NCI-H446 treated with DMSO at 0.1 percent for 48 hours (cell line): ENCODE data around the gene DUSP19.
A peak's percentile ranks its signal among the peaks of the same experiment; 100 is the strongest.
"Not testable (repeated sequence)": the region's sequence is repeated elsewhere in the genome, so short reads cannot be mapped to it uniquely, and the experiment has no call there.

Experiments
- DNase-seq: peaks from one replicate; lab custom pipeline; 2025; lab: John Stamatoyannopoulos, UW

DUSP19 gene, protein sequence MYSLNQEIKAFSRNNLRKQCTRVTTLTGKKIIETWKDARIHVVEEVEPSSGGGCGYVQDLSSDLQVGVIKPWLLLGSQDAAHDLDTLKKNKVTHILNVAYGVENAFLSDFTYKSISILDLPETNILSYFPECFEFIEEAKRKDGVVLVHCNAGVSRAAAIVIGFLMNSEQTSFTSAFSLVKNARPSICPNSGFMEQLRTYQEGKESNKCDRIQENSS

DNA sequence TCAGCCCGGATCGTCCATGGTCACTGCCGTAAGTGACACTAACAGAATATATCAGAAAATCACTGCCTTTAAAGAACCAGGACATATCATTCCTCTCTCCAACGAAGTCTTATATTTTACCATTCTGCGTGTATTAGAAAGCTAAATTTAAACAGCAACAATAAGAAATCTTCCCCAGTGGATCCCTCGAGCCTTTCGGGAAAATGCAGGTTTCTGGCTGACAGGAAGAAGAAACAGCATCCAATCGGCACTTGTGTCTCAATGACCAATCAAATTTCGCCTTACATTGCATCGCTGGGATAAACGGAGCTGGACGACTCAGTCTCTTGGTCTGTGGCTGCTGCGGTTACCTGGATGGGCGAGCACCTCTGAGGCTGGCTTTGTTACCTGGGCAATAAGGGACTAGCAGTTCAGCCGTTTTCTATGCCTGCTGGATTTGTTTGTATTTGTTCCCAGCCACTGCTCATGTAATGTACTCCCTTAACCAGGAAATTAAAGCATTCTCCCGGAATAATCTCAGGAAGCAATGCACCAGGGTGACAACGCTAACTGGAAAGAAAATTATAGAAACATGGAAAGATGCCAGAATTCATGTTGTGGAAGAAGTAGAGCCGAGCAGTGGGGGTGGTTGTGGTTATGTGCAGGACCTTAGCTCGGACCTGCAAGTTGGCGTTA is at the start of gene DUSP19:
TSS of gene DUSP19 (plus strand) at position 284 of the 675 bp plus-strand sequence. CDS start at position 471, 187 bp downstream.
- DNase-seq, result peak; percentile 67

DNA sequence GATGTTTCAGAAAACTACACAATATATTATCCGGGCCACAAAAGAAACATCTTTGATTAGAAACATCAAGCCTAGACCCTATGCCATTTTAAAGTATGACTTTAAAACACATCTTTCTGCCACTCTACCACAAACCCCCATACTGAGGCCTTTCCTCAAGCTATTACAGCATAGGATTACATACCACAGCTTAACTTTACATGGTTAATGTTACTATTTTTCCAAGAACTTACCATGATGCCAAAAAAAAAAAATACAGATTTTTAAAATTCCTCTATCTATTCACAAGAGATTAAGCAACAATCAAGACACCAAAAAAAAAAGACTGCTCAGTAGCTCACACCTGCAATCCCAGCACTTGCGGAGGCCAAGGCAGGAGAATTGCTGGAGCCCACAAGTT is 49.3 kb upstream of the DUSP19 start:
- DNase-seq, result no peak

DNA sequence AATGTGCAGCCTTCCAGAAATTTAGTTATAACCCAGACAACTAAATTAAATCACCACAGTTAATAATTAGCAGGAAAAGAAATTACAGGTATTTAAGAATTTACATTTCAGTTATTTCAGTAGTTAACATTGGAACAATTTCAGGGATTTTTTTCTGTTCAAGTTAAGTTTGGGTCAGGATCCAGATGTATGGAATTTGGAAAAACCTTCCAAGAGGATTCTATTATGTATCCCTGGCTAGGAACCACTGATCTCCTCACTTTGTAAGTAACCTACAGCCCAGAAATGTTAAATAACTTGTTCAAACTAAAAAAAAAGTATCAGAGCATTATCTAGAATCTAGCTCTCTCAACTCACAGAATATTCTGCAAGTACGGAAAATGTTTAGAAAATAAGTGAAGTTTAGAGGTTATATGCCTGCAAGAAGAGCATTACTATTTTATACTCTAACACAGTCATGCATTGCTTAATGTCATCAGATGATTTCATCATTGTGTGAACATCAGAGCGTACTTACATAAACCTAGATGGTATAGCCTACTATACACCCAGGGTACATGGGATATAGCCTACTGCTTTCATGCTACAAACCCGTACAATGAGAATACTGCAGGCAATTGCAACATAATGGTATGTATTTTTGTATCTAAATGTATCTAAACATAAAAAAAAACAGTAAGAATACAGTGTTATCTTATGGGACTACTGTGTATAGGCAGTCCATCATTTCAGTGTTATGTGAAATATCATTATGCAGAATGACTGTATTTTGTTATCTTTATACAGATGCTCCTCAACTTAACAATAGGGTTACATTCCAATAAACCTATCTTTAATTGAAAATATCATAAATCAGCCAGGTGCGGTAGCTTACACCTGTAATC is 46.4 kb upstream of the DUSP19 start:
- no peak for DNase-seq

DNA sequence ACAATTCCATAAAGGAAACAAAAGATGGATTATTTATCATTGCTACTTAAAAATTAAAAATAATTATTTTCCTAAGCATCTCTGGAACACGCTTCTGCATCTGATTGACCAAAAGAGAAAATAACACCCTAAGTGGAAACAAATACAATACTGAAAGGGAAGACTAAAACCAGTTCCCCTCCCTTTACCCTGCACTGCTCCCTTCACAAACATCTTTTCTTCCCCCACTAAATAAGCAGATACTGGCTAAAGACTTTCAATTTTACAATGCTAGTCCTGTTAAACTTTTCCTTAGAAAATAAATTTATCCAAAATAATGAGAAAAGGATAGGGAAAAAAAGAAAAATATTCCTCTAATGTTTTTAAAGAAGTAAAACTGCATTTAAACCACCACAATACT is 44.6 kb upstream of the DUSP19 start:
- DNase-seq, result no peak

DNA sequence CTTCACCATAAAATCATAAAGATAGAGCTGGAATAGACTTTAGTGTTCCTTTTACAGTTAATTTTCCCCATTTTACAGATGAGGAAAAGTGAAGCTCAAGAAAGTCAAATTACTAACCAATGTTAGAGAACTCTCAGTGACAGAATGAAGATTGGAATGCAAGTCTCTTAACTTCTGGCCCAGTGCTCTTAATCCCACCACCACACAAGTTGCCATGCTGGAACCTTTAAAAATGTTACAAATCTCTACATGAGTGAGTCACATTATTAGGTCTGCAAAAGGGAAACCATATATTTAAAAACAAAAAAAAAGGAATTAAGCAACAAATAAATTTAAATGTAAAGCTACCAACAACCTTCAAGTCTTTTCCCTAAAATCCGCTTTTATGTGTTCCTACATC is 43.7 kb upstream of the DUSP19 start:
- no peak for DNase-seq

DNA sequence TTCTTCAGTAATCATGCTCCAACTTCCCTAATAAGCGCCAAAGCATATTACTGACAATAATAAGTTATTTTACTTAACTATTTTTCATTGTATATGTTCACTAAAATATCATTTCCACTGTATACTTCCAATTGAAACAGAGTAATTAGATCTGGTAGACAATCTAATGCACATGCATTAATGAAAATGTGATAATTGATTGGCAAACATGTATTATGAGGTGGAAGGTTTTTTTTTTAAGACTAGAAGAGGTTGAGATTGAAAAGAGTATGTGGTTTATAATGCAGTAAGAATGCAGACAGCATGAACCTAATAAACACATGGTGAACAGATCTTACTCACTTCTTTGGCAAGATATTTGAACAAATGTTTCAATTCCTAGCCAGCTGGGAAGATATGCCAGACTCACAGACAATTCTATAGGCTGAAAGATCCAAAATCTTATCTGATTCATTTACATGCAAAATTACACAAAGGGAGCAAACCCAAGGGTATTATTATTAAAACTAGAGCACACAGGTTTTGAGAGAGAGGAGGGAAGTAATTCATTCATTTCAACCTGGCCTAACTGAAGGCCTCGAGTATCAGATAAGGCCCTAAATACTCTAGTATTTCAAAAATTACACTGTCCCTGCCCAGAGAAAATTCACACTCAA is 43.1 kb upstream of the DUSP19 start:
- peak; percentile 64 for DNase-seq

DNA sequence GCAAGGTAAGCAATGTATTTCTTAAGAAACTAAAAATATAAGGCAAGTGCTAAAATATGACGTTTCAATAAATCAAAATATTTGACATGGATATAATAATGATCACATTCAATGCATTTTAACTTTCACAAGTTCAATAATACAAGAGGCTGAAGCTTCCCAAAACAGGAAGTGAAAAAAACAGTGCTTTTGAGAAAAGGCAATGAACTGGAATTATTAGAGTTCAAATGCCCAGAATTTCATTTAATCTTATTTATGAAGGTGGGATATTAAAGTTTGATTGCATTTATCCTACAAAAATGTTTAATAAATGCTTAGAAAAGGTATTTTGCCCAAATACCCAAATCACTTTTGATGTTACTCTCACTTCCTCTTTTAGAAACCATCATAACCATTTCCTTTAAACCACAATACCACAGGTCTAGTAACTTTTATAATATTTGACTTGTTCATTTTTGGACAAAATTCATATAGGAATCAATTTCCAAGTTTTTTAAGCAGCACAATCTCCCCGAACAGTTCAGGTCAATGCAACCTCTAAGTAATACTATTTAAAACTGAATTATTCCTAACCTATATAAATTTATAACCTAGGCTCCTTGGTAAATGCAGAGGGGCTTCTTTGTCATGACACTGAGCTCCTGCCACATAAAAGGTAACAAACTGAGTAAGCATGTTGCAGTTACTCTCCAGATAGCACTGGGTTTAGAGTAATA is 42.4 kb upstream of the DUSP19 start:
- no peak for DNase-seq

DNA sequence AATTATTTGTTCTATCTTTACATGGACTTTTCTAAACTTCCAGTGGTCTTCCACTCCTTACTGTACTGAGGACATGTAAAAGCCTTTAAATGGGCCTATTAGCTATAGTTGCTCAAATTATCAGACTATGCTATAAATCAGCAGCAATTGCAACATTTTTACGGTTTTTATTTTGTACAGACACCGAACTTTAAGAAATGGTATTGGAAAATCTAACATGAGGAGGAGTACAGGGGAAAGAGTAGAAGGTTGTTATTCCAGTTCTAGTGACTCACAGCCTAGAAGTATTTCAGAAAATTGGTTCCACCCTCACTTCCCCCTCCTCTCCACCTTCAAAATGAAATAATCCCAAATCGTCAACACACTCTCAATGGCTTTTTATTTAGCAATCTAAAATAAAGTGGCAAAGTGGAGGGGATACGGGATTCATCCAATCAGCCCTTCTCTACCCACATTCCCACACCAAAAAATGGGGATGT is 41.4 kb upstream of the DUSP19 start:
- no peak for DNase-seq

DNA sequence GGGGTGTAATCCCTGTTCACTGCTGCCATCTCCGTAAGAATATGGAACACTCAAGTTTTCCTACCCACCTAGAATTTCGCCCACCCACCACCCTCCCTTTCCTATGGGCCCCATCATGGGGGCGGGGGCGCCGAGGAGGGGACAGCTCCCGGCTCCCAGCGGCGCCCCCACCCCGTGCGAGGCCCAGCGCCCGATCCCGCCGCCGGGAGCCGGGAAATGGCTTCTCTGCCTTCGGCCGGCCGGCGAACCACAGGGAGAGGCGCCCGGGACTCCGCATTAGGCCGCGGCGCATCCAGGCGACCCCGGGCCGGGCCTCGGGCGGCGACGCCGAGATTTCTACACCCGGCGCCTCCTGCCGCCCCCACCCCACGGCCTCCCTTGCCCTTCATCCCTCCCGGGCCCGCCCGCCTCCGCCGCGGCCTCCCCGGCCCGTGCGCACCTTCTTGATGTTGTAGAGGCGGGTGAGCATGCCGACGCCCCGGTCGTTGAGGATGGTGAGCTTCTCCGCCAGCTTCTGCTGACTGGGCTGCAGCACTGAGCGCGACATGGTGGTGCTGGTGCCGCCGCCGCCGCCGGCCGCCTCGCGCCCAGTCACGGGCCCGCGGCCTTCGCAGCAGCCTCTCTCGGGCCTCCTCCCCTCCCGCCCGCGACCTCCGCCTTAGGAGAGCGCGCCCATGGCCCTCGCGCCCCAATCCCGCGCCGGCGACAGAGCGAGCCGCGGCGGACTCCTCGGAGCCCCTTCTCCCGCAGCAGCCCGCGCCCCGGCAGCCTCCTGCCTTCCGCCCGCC is 40.8 kb upstream of the DUSP19 start:
- DNase-seq, result no peak

DNA sequence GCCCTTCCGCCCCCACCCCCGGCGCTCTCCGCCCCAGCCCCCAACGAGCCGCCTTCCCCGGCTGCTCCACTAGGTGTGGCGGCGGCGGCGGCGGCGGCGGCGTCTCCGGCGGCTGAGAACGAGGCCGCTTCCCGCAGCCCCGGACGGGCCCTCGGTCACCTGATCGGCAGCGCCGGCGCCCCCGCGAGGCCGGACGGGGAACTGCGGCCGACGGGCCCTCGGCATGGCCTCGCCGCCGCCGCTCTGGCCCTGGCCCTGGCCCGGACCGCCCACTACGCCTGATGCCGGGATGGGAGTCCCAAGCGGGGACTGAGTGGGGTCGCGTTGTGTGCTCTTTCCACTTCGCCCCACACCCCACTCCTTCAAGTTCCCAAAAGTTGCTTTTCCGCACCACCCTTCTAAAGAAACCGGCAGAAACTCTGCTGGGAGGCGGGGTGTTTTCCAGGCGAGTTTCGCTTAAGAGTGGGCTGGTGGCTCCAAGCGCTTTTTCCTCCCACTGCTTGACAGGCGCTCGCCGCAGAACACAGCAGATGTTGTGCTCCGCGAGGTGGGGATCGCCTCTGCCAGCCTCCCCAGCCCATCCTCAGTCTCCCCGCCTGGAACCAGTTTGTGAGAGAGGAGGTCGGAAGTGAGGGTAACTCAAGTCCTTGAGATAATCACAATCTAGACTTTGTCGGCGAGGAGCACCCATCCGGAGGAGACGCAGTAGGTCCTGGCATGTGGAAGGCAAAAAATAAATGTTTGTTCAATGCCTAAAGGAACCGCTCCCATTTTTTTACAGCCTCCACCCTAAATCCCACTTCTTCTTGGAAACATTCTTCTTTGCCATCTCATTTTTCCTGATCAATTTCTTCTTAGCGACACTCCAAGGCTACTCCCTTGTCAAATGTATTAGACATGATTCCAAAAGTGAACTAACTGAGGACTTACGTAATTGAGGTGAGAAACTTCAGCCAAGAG is 39.9 kb upstream of the DUSP19 start, which contains the start of gene NCKAP1:
TSS of gene NCKAP1 (minus strand) at position 117 of the 960 bp plus-strand sequence. CDS start 358 bp downstream, outside the sequence.
- DNase-seq, result peak; percentile 74

DNA sequence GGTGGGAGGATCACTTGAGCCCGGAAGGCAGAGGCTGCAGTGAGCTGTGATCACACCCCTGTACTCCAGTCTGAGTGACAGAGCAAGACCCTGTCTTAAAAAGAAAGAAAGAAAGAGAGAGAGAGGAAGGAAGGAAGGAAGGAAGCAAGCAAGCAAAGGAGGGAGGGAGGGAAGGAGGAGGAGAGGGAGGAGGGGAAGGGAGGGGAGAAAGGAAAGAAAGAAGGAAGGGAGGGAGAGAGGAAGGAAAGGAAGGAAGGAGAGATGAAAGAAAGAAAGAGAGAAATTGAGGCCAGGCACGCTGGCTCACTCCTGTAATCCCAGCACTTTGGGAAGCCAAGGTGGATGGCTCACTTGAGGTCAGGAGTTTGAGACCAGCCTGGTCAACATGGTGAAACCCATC is 37.9 kb upstream of the DUSP19 start:
- no peak for DNase-seq

DNA sequence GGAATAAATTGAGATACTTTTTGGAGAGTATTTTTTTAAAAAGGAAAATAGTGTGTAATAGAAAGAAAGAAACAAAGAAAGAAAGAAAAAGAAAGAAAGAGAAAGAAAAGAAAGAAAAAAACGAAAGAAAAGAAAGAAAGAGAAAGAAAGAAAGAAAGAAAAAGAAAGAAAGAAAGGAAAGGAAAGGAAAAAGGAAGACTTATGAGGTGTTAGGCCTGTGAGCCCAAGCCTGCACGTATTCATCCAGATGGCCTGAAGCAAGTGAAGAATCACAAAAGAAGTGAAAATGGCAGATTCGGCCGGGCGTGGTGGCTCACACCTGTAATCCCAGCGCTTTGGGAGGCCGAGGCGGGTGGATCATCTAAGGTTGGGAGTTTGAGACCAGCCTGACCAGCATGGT is 35.0 kb upstream of the DUSP19 start:
- not testable (repeated sequence) for DNase-seq

DNA sequence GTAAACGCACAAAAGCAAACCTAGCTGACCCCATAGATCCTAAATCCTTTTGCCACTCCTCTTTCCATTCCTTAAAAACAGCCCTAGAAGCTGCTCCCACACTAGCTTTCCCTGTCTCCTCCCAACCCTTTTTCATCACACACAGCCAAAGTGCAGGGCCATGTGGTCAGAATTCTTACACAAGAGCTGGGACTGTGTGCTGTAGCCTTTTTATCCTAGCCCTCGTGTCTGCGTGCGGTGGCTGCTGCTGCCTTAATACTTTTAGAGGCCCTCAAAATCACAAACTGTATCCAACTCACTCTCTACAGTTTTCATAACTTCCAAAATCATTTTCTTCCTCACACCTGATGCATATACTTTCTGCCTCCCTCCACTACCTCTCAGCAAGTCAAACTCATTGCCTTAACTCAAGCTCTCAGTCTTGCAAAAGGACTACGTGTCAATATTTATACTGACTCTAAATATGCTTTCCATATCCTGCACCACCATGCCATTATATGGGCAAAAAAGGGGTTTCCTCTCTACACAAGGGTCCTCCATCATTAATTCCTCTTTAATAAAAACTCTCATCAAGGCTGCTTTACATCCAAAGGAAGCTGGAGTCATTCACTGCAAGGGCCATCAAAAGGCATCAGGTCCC is 30.9 kb upstream of the DUSP19 start:
- DNase-seq, result not testable (repeated sequence)

DNA sequence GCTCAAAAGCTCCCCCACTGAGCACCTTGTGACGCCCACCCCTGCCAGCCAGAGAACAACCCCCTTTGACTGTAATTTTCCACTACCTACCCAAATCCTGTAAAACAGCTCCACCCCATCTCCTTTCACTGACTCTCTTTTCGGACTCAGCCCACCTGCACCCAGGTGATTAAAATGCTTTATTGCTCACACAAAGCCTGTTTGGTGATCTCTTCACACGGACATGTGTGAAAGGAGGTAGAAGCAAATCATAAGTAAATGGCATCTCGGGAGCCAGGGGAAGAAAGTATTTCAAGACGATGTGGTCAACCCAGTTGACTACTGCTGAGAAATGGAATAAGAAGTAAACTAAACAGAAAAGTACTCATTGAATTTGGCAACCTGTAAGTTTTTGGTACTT is 29.1 kb upstream of the DUSP19 start:
- no peak for DNase-seq

DNA sequence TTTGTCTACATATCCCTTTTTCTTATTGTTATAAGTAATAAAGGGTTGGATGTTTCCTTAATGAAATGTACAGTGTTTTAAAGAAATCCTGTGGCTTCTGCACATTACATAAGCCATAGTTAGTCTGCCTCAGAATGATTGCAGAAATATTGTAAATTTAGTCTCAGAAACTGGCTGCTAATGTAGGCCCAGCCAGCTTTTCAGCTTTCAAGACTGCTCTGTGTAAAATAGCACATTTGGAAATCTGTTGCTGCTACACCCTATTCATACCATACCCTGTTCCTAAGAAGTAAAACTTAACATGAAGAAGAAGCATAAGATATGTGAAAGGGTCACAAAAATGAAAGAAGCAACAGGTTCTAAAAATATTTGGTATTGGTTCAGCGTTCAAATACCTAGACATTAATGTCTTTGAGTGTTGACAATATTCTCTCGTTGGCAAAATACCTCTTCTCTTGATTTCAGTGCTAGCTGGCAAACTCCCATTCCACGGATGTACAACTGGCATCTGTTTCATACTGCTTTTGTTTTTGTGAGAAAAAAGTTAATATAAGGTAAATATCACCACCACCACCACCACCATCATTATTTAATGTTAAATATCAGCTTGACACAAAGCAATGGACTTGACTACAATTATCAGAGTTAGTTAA is 21.1 kb upstream of the DUSP19 start:
- no peak for DNase-seq

DNA sequence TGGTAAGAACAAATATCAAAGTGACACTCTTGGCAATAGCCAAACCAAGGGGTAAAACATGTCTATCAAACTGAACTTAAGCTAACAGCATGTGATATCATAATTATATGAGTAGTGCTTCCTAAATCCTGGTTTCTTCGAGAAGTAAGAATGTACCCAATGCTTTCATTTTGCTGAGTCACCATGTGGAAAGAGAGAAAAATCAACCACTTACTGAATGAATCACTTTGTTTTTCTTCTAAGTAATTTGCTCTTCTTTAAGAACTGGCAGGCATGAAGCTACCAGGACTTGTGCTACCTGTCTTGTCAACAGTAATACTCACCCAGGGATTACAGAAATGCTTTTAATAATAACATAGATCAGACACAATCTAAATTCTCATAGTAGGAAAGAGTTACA is 19.0 kb upstream of the DUSP19 start:
- no peak for DNase-seq

DNA sequence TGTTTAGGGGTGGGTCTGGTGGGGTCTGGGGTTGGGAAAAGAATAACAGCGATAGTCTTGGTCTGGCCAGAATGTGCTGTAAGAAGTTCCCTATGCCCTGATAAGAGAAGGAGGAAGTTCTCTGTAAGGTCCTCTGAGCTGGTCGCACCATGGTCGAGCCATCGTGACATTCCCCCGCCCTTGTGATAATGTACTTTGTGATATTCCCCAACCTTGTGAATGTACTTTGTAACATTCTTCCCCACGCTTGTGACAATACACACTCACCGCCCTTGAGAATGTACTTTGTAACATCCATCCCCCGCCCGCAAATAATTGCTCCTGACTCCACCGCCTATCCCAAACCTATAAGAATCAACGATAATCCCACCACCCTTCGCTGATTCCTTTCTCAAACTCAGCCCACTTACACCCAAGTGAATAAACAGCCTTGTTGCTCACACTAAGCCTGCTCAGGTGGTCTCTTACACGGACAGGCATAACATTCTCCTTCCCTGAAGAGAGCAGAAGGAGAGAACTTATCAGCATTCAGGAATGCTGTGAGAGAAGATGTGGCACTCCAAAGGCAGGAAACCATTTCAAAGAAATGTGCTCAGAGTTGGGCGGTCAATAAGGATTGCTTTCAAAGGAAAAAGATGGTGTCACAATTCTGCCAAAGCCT is 17.8 kb upstream of the DUSP19 start:
- no peak for DNase-seq

DNA sequence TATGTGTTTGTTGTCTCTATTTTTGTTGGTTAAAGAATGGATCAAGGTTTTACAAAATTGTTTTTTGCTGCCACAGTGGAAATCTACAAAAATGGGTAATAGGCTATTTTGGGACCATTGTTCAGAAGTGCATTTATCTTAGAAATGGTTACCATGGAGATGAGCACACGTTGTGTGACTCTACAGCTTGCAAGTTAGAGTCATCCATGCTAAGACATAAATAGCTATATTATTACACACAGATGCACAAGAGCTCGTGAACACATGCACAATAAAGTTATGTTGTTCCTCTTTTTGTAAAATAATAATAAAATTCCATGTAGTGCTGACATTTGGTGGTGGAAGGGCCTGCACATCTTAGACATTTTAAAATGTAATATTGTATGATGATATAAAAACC is 15.5 kb upstream of the DUSP19 start:
- no peak for DNase-seq
